Retinal pigment epithelial cell (primary cell): Measurements from ENCODE around the gene PDE12.

Source experiments
- DNase-seq: peaks from one replicate; pipeline ENCODE4 v3.0.0-alpha.2; 2010; ENCODE audit warnings: low read depth
- H3K4me3 ChIP-seq: 2 replicates; pipeline ENCODE4 v1.5.1; 2011; ENCODE audit warnings: mild to moderate bottlenecking, low read length, control low read depth, moderate library complexity
- CTCF ChIP-seq: conservative IDR thresholded peaks from 2 replicates; pipeline ENCODE4 v1.5.1; 2011; ENCODE audit warnings: low read depth, low read length, control low read depth, inconsistent platforms

Gene PDE12

GRCh38 chr3:57545636-57546268 is 10.3 kb upstream of the PDE12 start:
- no peak for DNase-seq
- H3K4me3 ChIP-seq: no peak overlapping the region
- no peak for TF ChIP-seq CTCF

GRCh38 chr3:57546616-57547015 is 9.5 kb upstream of the PDE12 start:
- no peak for TF ChIP-seq CTCF
- no peak for DNase-seq
- H3K4me3 ChIP-seq: no peak overlapping the region

GRCh38 chr3:57555306-57555705 is 768 bp upstream of the PDE12 start:
- H3K4me3 ChIP-seq: peak overlapping the region; percentile 73
- TF ChIP-seq CTCF: no peak
- DNase-seq: no peak

- H3K4me3 ChIP-seq: peak overlapping the region; percentile 73
- no peak for DNase-seq
- no peak for TF ChIP-seq CTCF
Measured at GRCh38 chr3:57556459-57557084, 498 bp downstream of the PDE12 start.

GRCh38 chr3:57557085-57557537 is 1.0 kb downstream of the PDE12 start:
- peak overlapping the region; percentile 73 for H3K4me3 ChIP-seq
- DNase-seq: no peak
- no peak for TF ChIP-seq CTCF

- H3K4me3 ChIP-seq: no peak overlapping the region
- DNase-seq: no peak
- TF ChIP-seq CTCF: no peak
Measured at GRCh38 chr3:57559526-57559925, 3.5 kb downstream of the PDE12 start.

GRCh38 chr3:57569859-57570450 is 13.9 kb downstream of the PDE12 start:
- no peak for TF ChIP-seq CTCF
- no peak overlapping the region for H3K4me3 ChIP-seq
- DNase-seq: no peak
